HG03342 (cell line): ENCODE measurements around the gene SPRR1A.
"Not testable (repeated sequence)": the region's sequence is repeated elsewhere in the genome, so short reads cannot be mapped to it uniquely, and the experiment has no call there.

ENCODE experiments used
- ATAC-seq: cut with Tn5 transposase; IDR thresholded peaks from one replicate; pipeline ENCODE4 v1.9.1; 2021; ENCODE audit warnings: mild to moderate bottlenecking, moderate library complexity; ENCODE audit not compliant: unreplicated experiment

The SPRR1A gene

GRCh38 chr1:152972196-152972886 lies 11.5 kb upstream of the SPRR1A start:
- ATAC-seq, result no peak

- ATAC-seq, result no peak
These were observed 7.2 kb upstream of the SPRR1A start for GRCh38 chr1:152976688-152977087.

GRCh38 chr1:152977614-152978013 lies 6.3 kb upstream of the SPRR1A start:
- ATAC-seq, result no peak

GRCh38 chr1:152980676-152981075 lies 3.2 kb upstream of the SPRR1A start:
- ATAC-seq, result no peak

- no peak for ATAC-seq
These were observed 2.6 kb upstream of the SPRR1A start for GRCh38 chr1:152981146-152981871.

- no peak for ATAC-seq
These were observed 1.8 kb upstream of the SPRR1A start for GRCh38 chr1:152982076-152982475.

- no peak for ATAC-seq
These were observed 647 bp upstream of the SPRR1A start for GRCh38 chr1:152983234-152983633.

GRCh38 chr1:152986578-152986977 lies 2.7 kb downstream of the SPRR1A start:
- no peak for ATAC-seq

- ATAC-seq, result no peak
These were observed 9.3 kb downstream of the SPRR1A start for GRCh38 chr1:152993186-152993585.

GRCh38 chr1:152995842-152996241 lies 12.0 kb downstream of the SPRR1A start:
- no peak for ATAC-seq

- ATAC-seq, result no peak
These were observed 12.9 kb downstream of the SPRR1A start for GRCh38 chr1:152996633-152997400.

- no peak for ATAC-seq
These were observed 14.0 kb downstream of the SPRR1A start for GRCh38 chr1:152997901-152998300.

GRCh38 chr1:152998476-152998875 lies 14.6 kb downstream of the SPRR1A start:
- ATAC-seq, result no peak

- ATAC-seq, result no peak
These were observed 15.9 kb downstream of the SPRR1A start for GRCh38 chr1:152999818-153000217.

GRCh38 chr1:153000294-153000693 lies 16.4 kb downstream of the SPRR1A start:
- ATAC-seq, result no peak

- no peak for ATAC-seq
These were observed 17.5 kb downstream of the SPRR1A start, which contains the start of gene SPRR3 for GRCh38 chr1:153001382-153001781. SPRR3 (plus strand) TSS chr1:153001749; CDS start chr1:153003021, 1,272 bp downstream.

- not testable (repeated sequence) for ATAC-seq
These were observed 27.4 kb downstream of the SPRR1A start for GRCh38 chr1:153011235-153011758.

- not testable (repeated sequence) for ATAC-seq
These were observed 37.9 kb downstream of the SPRR1A start for GRCh38 chr1:153021829-153022228.

- not testable (repeated sequence) for ATAC-seq
These were observed 38.5 kb downstream of the SPRR1A start for GRCh38 chr1:153022340-153022739.

- no peak for ATAC-seq
These were observed 39.2 kb downstream of the SPRR1A start for GRCh38 chr1:153023109-153023508.

GRCh38 chr1:153024413-153024812 lies 40.5 kb downstream of the SPRR1A start:
- no peak for ATAC-seq
